Mesangial cell (primary cell): Measurements from ENCODE around the gene STAU1. TPM values are rescaled to one million over a fixed set of nuclear protein-coding genes. Genes with fewer than 3 reads are reported as not detected.

Experiments used
- total RNA-seq: library from RNA; depleted of rRNA; stranded (reverse); fragments of >200 nt; gene quantifications from 2 replicates; pipeline ENCODE4 v1.2.3, GENCODE V29; 2015

The STAU1 gene
- total RNA-seq: 55.6 and 61.9 TPM in 2 replicates

GRCh38 chr20:49187851-49188641 lies at the start of gene STAU1:
Gene STAU1 (minus strand): TSS chr20:49188334. CDS start chr20:49166201, 22,133 bp downstream.

GRCh38 chr20:49219091-49219923 lies 31.2 kb upstream of the STAU1 start, which contains the start of gene DDX27:
Gene DDX27 (plus strand): TSS chr20:49219416. CDS start chr20:49219449, 33 bp downstream.

Other genes starting within 250 kb of the STAU1 start
- 31.1 and 133 TPM in 2 replicates for gene CSE1L, start 142.0 kb downstream of the STAU1 start, total RNA-seq
- 22.6 and 24.3 TPM in 2 replicates for gene DDX27, start 31.1 kb upstream of the STAU1 start, total RNA-seq
- 12.9 and 22.4 TPM in 2 replicates for gene ZNFX1, start 89.7 kb upstream of the STAU1 start, total RNA-seq